Natural killer cell (primary cell): ENCODE results near the gene FZR1. TPM values are rescaled to one million over a fixed set of nuclear protein-coding genes. Genes with fewer than 3 reads are reported as not detected.
"Not testable (repeated sequence)": the region's sequence is repeated elsewhere in the genome, so short reads cannot be mapped to it uniquely, and the experiment has no call there.

Experiments used
- ATAC-seq, 3 donors: fragments of 150-1000 bp in 2 of 3; fragments of 200-7000 bp in 1 of 3; cut with Tn5 transposase; 1 replicate in 1 of 3; 2 replicates in 2 of 3; pipeline ENCODE4 v1.10.0; 2021; ENCODE audit warnings: mild to moderate bottlenecking in 2 of 3, moderate library complexity in 2 of 3
- DNase-seq, 2 donors: peaks; one replicate each; pipeline versions ENCODE4 v3.0.0 to v3.0.0-alpha.2; 2013 to 2021; ENCODE audit warnings: mixed read lengths in 1 of 2
- H3K27ac ChIP-seq: one replicate; pipeline ENCODE4 v1.5.1; 2013; ENCODE audit warnings: mild to moderate bottlenecking, low read length
- H3K27me3 ChIP-seq: one replicate; pipeline ENCODE4 v1.6.1; 2013; ENCODE audit warnings: low read length; ENCODE audit not compliant: control insufficient read depth, insufficient read depth
- H3K36me3 ChIP-seq: one replicate; pipeline ENCODE4 v1.6.1; 2013; ENCODE audit warnings: low read length; ENCODE audit not compliant: control insufficient read depth, insufficient read depth
- H3K4me1 ChIP-seq: one replicate; pipeline ENCODE4 v1.6.1; 2013; ENCODE audit warnings: low read length; ENCODE audit not compliant: control insufficient read depth, insufficient read depth
- H3K4me3 ChIP-seq: one replicate; pipeline ENCODE4 v1.5.1; 2013; ENCODE audit warnings: low read length
- H3K9me3 ChIP-seq: one replicate; pipeline ENCODE4 v1.6.1; 2013; ENCODE audit warnings: low read length; ENCODE audit not compliant: control insufficient read depth, insufficient read depth
- H3K27ac Mint-ChIP-seq, 2 donors: one replicate each; pipeline ENCODE4 v1.8.0; 2022; ENCODE audit warnings: mild to moderate bottlenecking in 2 of 2, mixed read lengths in 2 of 2, moderate library complexity in 1 of 2
- H3K27me3 Mint-ChIP-seq, 2 donors: one replicate each; pipeline ENCODE4 v1.8.0; 2022; ENCODE audit warnings: low read depth in 2 of 2, mixed read lengths in 2 of 2
- H3K36me3 Mint-ChIP-seq: one replicate; pipeline ENCODE4 v1.8.0; 2022; ENCODE audit warnings: mixed read lengths
- H3K4me1 Mint-ChIP-seq, 2 donors: one replicate each; pipeline ENCODE4 v1.8.0; 2022; ENCODE audit warnings: mixed read lengths in 2 of 2
- H3K4me3 Mint-ChIP-seq: one replicate; pipeline ENCODE4 v1.8.0; 2022; ENCODE audit warnings: mild to moderate bottlenecking, moderate library complexity, mixed read lengths
- H3K9me3 Mint-ChIP-seq, 2 donors: one replicate each; pipeline ENCODE4 v1.8.0; 2022; ENCODE audit warnings: mixed read lengths in 2 of 2
- CTCF ChIP-seq: fragments of 200-600 bp; IDR thresholded peaks from one replicate; pipeline ENCODE4 v1.8.0; 2022; ENCODE audit warnings: antibody characterized with exemption
- WGBS: methylation state at CpG from one replicate; pipeline ENCODE4 v1.1.7; 2013; ENCODE audit warnings: missing lambda C conversion rate; ENCODE audit not compliant: insufficient coverage; 5-methylcytosine and 5-hydroxymethylcytosine counted together
- intact Hi-C: fragments of 100-400 bp; cut with micrococcal nuclease; formaldehyde crosslinking; loops from one replicate; pipeline ENCODE4 v1.14.2; 2022
- total RNA-seq, 4 donors: library from RNA; stranded (reverse); fragments of 120-200 nt in 1 of 4; gene quantifications; one replicate each; pipeline versions ENCODE4 v1.2.3 to v1.2.4, GENCODE V29; 2013 to 2022

FZR1 gene
- total RNA-seq, 3 donors from 2014 or later (not counting 1 experiment from before 2014, with no cell fraction given) = 89.1 to 98.3 (median 91.4) TPM

DNA sequence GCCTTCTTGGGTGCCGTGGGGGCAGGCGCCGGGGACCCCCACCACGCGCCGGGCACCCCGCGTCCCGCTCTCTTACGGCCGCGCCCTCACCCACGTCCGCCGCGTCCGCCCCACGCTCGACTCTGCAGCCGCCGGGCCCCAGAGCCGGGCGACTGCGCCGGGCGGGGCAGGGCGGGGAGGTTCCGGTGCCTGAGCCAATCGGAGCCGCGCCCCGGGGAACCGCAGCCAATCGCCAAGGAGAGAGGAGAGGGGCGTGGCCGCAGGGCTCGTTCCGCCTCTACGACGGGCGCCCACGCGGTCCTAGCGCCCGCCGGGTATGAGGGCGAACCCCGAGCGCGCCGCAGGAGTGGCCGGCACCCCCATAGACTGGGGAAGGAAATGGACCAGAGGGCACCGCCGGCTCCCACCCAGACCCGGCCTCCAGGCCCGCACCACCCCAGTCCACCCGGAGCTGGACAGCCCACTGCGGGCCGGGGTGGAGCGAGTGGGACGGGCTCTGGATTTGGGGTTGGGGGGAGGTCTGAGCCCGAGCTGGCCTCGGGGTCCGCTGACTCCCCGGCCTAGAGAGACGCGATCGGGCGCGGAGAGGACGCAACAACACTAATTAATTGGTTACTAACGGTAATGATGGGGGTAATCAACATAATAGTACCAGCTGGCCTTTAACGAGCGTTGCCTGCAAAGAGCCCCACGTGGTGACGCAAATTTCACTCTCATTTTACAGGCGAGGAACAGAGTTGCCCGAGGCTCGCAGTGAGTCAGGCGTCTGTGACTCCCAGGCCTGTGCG, 51.5 kb downstream of the FZR1 start, which contains the start of gene MFSD12:
Gene MFSD12, minus strand, starts transcription at position 126 of the 788 bp plus-strand sequence. CDS start 183 bp downstream, outside the sequence.
- Mint-ChIP-seq H3K27me3 (no peaks in the 10 kb centered on the region), H3K4me3 (peak within 1 kb of the TSS; percentile 96), H3K4me1 (peaks cover 21 to 37% of the 10 kb centered on the region in 2 donors), H3K36me3 (no peaks in the 10 kb centered on the region), H3K27ac (peak within 1 kb of the TSS; percentile 83 to 98), H3K9me3 (no peaks in the 10 kb centered on the region)
- H3K27ac ChIP-seq = peak within 1 kb of the TSS; percentile 64
- ATAC-seq = peak; percentile 85 to 97 (median 92)
- H3K4me3 ChIP-seq = peak within 1 kb of the TSS; percentile 89
- no peaks in the 10 kb centered on the region for H3K9me3 ChIP-seq
- H3K27me3 ChIP-seq = no peaks in the 10 kb centered on the region
- DNase-seq = peak; percentile 97
- TF ChIP-seq CTCF = peak; percentile 5
- WGBS = under 1% methylated on average over 81 of the region's 81 CpGs
- H3K4me1 ChIP-seq = peaks cover 50% of the 10 kb centered on the region
- intact Hi-C loops = loop anchor here (1.0 kb wide), 1 partner anchor 15 kb away; the partner anchor contains the start of gene HMG20B
- H3K36me3 ChIP-seq = no peaks in the 10 kb centered on the region

- H3K27me3 Mint-ChIP-seq = no peaks in the 10 kb centered on the region
- Histone ChIP-seq H3K36me3 (no peaks in the 10 kb centered on the region), H3K27ac (no peak overlapping the region), H3K4me3 (no peak overlapping the region), H3K4me1 (no peaks in the 10 kb centered on the region), H3K27me3 (no peaks in the 10 kb centered on the region), H3K9me3 (no peaks in the 10 kb centered on the region)
- H3K36me3 Mint-ChIP-seq = no peaks in the 10 kb centered on the region
- no peaks in the 10 kb centered on the region for H3K4me1 Mint-ChIP-seq
- no peak for ATAC-seq
- H3K4me3 Mint-ChIP-seq = no peak overlapping the region
- no peak for DNase-seq
- H3K27ac Mint-ChIP-seq = no peak overlapping the region
- no peaks in the 10 kb centered on the region for H3K9me3 Mint-ChIP-seq
- no peak for TF ChIP-seq CTCF
- 86% methylated on average over 16 of the region's 17 CpGs for WGBS
- intact Hi-C loops = no loop called here
Measured at GRCh38 chr19:3563709-3564524, 57.8 kb downstream of the FZR1 start.

DNA sequence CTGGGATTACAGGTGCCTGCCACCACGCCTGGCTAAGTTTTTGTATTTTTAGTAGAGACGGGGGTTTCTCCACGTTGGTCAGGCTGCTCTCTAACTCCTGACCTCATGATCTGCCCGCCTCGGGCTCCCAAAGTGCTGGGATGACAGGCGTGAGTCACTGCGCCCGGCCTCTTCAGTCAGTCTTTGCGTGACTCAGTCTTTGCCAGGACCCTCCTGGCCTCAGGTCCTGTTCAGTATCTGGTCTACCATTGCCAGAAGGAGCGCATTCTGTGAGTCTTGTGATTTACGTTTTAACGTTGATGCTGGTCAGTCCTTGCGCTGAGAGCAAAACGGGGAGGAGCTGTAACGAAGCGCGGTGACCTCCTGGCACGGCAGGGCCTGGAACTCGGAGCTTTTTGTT, 59.0 kb downstream of the FZR1 start:
- TF ChIP-seq CTCF = no peak
- H3K9me3 ChIP-seq = no peaks in the 10 kb centered on the region
- DNase-seq (no peak), ATAC-seq (no peak)
- Mint-ChIP-seq H3K36me3 (no peaks in the 10 kb centered on the region), H3K4me1 (no peaks in the 10 kb centered on the region), H3K4me3 (no peak overlapping the region), H3K27me3 (no peaks in the 10 kb centered on the region), H3K27ac (no peak overlapping the region), H3K9me3 (no peaks in the 10 kb centered on the region)
- H3K27ac ChIP-seq = no peak overlapping the region
- intact Hi-C loops = no loop called here
- no peak overlapping the region for H3K4me3 ChIP-seq
- WGBS = 94% methylated on average over 19 of the region's 19 CpGs
- no peaks in the 10 kb centered on the region for H3K27me3 ChIP-seq
- no peaks in the 10 kb centered on the region for H3K36me3 ChIP-seq
- H3K4me1 ChIP-seq = no peaks in the 10 kb centered on the region

DNA sequence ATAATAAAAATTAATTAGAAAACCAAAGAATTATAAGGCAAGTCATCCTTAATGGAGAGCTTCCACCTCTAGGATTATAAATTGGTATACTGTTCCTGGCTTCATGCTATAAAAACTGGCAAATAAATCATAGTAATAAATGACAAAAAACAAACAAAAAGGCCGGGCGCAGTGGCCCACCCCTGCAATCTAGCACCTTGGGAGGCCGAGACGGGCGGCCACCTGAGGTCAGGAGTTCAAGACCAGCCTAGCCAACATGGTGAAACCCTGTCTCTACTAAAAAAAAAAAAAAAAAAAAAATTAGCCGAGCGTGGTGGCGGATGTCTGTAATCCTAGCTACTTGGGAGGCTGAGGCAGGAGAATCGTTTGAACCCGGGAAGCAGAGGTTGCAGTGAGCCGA, 63.9 kb downstream of the FZR1 start:
- H3K27me3 ChIP-seq, H3K36me3 ChIP-seq, intact Hi-C loops, H3K9me3 Mint-ChIP-seq, H3K27me3 Mint-ChIP-seq, H3K27ac ChIP-seq, H3K4me3 Mint-ChIP-seq, DNase-seq, ATAC-seq, H3K27ac Mint-ChIP-seq, H3K36me3 Mint-ChIP-seq, H3K4me3 ChIP-seq, H3K9me3 ChIP-seq: not testable (repeated sequence)
- H3K4me1 ChIP-seq = peaks cover 23% of the 10 kb centered on the region
- peaks cover 7 to 22% of the 10 kb centered on the region in 2 donors for H3K4me1 Mint-ChIP-seq
- WGBS = 98% methylated on average over 10 of the region's 11 CpGs
